NCI-H1436 (cell line): Measurements from ENCODE around the gene ZNG1A.
"Not testable (repeated sequence)": the region's sequence is repeated elsewhere in the genome, so short reads cannot be mapped to it uniquely, and the experiment has no call there.

ENCODE experiments used
- DNase-seq: peaks from one replicate; lab custom pipeline; 2025; lab: John Stamatoyannopoulos, UW

The ZNG1A gene

DNA sequence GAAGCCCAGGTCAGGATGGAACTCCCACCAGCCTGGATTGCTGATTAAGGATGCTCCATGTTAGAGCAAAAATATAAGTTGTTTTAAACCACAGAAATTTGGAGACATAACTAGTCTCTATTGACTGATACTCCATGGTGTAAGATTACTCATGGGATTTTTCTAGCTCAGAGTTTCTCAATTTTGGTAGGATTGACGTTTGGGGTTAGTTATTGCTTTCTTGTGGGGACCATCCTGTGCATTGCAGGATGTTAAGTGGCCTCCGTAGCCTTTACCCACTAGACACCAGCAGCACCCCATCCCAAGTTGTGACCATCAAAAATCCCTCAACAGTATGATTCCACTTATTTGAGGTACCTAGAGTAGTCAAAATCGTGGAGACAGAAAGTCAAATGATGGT lies 80.1 kb downstream of the ZNG1A start:
- DNase-seq, result not testable (repeated sequence)

DNA sequence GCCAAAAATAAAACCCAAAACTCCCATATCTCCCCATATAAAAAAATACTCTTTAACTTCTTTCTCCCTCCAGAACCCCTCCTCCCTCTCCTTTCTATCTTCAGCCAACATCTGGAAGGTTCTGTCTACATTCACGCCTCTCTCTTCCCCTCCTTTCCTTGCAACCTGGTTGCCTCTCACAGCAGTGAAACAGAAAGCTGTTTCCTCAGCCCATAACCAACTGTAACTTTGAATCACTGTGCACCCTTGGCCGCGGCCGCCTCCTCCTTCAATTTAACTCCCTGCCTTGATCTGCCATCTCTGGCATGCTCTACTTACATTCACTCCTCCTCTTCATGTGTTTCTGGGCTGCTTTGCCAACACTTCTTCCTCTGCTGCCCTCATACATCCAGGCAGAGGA lies 83.9 kb downstream of the ZNG1A start:
- DNase-seq, result not testable (repeated sequence)

DNA sequence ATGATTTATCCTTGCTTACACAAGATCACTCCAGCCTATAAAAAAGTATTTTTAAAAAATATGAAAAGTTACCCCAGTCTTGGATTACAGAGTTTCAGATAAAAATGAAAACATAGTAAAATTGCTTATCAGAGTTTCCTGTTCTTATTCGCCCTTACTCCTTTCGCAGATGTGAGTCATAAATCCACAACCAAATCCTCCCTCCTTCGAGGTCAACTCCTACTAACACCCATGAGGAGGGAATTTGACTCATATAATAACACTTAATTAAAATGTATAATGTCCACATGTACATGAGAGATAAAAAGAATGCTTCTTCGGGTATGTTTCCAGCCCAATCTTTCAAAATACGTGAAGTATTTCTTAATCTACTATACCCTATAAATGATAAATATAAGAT lies 84.5 kb downstream of the ZNG1A start:
- not testable (repeated sequence) for DNase-seq

DNA sequence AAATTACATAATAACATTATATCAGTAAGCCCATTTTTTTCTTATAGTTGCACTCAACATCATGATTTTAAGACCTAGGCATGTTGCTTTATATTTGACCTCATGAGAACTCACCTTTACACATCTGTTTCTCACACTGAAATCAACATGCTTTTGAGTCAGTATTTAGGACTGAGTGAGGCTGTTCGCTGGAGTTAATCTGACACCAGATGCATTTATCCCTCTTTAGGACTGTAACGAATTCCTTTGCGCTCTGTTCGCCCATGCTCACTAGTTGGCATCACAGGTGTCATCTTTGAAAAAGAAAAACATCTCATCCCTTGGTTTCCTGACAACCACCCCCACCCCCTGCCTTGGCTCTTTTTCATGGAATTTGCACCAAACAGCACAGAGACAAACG lies 84.9 kb downstream of the ZNG1A start:
- not testable (repeated sequence) for DNase-seq

DNA sequence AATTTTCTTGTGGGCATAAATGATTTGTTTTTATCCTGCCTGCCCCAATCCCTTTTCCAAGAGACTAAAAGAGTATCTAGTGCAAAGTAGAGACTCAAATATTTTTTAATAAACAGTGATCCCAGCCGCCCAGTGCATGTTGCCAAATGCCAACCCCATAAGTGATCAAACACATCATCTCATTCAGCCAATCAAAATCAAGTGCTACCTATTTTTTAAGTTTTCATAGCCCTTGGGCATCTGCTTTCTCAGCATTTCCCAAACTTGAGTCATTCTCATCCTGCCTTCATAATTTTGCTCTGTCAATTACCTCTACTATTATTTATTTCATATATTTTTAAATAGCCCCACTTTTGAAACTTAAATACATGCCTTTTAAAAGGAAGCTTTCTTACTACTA lies 88.0 kb downstream of the ZNG1A start:
- DNase-seq, result not testable (repeated sequence)

DNA sequence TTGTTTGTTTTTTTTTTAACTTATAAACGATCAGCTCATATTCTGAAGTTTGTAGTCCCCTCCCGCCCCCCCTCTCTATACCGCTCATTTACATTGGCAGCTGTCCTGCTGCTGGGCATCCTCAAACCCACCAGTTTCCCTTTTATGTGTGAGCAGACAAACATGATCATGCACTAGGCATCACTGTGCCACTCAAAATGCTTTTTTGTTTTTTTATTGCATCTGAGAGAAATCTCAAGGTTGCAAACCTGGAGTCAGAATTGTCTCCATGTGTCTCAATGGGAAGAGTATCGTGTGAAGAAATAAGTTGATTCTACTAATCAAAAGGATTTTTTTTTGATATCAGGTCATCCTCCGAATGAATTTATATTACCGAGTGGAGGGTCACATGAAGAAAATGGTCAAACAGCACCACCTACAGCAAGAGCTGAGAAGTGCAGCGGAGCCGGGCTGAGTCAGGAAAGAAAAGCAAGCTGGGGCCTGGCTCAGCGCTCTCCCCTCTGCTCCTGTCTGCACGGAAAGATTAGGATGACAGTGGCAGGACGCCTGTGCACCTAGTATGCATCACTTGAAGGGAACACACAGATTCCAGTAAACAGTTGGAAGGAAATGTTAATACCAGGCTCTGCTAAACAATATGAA lies 90.3 kb downstream of the ZNG1A start:
- not testable (repeated sequence) for DNase-seq

DNA sequence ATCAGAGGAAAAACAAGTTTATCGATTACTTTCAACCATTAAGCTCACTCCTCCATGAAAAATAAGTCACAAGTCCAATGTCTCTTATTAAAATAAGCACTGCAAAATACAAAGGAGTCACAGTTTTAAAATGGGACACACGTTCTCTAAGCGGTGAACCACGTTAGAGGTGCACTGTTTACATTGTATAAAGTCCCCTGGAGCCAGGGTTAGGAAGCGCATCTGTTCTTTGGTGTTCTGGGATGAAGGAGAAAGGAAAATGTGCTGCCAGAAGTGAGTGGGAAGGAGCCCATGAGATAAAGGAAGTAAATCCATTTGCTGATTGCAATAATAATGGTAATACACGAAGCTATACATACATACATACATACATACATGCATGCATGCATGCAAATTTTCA lies 91.0 kb downstream of the ZNG1A start:
- DNase-seq, result not testable (repeated sequence)

DNA sequence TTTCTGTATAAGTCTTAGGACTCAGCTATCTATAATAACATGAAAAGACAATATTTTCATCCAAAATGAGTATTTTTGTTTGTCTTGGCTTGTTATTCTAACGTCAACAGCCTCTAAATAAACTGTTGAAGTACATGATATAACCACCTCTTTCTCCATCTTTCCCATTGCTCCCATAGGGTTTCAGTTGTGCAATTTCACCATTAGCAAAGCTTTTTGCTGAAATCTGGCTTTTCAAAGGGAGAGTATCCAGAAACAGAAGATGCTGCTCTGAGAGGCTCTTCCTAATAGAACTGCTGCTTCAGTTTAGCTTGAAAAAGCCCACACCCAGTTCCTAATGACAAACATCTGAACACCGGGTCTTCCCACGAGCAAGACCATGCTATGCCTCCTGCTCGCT lies 91.8 kb downstream of the ZNG1A start:
- not testable (repeated sequence) for DNase-seq

DNA sequence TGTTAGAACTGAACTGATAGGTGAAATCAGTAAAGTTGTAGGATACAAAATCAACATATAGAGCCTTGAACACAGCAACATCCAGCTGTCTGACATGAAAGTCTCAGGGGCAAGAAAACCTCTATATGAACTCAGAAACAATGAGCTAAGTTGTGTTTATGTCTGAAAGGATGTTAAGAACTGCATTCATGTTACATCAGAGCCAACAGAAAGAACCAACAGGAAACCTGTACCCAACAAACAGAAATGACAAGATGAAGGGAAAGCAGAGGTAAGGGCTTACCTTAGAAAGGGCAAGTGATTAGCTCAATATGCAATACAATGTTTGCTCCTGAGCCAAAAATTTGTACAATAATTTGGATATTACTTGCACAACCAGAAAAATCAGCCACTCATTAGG lies 92.2 kb downstream of the ZNG1A start:
- not testable (repeated sequence) for DNase-seq

DNA sequence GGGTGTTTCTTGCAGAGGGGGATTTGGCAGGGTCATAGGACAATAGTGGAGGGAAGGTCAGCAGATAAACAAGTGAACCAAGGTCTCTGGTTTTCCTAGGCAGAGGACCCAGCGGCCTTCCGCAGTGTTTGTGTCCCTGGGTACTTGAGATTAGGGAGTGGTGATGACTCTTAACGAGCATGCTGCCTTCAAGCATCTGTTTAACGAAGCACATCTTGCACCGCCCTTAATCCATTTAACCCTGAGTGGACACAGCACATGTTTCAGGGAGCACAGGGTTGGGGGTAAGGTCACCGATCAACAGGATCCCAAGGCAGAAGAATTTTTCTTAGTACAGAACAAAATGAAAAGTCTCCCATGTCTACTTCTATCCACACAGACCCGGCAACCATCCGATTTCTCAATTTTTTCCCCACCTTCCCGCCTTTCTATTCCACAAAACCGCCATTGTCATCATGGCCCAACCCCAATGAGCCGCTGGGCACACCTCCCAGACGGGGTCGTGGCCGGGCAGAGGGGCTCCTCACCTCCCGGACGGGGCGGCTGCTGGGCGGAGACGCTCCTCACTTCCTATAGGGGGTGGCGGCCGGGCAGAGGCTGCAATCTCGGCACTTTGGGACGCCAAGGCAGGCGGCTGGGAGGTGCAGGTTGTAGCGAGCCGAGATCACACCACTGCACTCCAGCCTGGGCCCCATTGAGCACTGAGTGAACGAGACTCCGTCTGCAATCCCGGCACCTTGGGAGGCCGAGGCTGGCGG lies 95.7 kb downstream of the ZNG1A start:
- DNase-seq, result not testable (repeated sequence)

DNA sequence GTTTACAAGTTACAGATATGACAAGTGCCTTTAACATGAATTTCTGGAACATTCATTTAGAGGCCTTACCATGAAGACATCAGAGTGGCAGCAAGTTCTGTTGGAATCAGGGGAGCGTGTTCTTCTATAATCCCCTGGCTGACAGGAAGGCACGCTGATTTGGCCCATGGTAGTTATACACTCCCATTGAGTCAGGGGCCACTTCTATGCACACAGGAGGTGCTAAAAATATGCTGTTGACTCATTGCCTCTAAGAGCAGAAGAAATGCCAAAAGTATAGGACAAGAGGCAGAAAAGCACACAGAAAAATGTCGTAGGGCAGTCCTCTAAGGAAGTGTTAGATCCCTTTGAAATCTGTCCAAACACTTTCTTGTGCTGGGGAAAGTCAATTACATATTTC lies 100.5 kb downstream of the ZNG1A start:
- not testable (repeated sequence) for DNase-seq

DNA sequence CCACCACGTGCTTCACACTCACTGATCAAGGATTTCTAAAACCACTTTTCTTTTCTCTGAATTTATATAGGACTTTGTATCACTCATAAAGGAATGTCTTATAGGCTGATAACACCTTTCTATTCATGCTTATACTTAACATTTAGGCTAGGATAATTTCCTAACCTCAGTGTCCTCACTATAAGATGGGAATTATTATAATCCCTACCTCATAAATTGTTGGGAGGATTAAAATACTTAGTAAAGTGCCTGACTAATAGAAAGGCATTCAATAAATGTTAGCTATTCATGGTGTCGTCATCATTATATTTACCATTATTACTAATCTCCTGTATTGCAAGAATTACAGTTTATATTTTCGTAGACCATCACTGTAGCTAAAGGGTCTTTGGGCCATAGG lies 102.5 kb downstream of the ZNG1A start:
- DNase-seq, result not testable (repeated sequence)

DNA sequence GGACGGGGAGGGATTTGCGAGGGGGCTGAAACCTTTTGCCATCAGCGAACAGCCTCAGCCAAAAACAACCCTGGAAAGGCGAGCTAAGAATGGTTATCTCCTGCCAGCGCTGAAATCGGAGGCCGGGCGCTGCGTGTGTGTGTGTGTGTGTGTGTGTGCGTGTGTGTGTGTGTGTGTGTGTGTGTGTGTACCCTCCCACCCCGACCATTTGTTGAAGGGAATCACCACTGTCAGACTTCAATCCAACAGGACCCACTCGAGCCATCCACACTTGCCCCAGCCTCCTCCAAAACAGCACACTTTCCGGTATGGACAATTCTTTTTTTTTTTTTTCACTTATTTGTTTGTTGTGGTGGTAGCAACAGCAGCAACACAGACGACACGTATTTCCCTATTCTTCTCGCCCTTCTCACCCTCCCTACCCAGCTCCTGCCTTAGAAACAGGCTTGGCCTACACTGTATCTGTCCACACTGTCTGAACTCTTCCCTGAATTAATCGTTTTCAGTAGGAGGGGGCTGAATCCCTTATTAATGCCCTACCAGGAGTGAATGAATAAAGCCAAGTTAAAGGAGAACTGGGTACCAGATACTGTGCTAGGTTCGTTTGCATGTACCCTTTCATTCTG lies 104.8 kb downstream of the ZNG1A start:
- not testable (repeated sequence) for DNase-seq

DNA sequence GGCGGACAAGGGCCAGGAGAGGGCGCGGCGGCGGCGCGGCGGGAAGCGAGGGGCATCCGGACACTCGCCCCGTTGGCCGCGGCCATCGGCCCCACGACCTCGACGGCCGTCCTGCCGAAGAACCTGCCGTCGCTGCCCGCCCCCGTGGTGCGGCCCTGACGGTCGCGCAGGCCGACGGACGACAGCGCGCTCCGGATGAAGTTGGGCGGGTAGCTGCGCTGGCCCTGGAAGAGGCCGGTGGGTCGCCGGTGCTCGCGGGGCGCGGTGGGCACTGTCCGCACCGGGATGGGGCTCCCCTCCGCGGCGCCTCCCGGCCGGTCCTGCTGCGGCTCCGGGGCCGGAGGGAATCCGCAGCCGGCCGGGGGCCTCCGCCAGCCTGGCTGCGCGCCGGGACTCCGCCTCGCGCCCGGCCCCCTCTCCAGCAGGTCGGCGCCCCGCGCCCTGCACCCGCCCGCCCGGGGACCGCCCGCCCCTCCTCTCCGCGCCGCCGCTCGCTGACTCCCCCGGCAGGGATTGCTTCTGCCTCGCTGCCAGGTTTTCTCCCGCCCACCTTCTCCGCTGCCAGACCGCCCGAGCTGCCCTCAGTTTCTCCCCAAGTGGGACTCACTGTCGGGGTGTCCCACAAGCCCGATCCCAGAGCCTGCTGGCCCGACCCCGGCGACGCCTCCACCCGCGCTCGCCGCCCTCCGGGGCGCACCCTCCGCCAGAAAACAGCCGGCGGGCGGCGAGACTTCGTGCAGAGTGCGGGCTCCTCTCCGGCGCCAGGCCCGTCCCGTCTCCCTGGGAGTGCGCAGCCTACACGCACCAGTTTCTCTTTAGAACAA lies 105.6 kb downstream of the ZNG1A start:
- not testable (repeated sequence) for DNase-seq
